ENCODE data around the gene LYRM2. TPM values are rescaled to one million over a fixed set of nuclear protein-coding genes. Genes with fewer than 3 reads are reported as not detected.

Gene LYRM2, protein sequence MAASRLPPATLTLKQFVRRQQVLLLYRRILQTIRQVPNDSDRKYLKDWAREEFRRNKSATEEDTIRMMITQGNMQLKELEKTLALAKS
- 10 to 100 TPM; 36.5 to 58.9 (median 45.9) TPM for polyA plus RNA-seq (ENCODE audit: insufficient read length in 4 of 4)

DNA sequence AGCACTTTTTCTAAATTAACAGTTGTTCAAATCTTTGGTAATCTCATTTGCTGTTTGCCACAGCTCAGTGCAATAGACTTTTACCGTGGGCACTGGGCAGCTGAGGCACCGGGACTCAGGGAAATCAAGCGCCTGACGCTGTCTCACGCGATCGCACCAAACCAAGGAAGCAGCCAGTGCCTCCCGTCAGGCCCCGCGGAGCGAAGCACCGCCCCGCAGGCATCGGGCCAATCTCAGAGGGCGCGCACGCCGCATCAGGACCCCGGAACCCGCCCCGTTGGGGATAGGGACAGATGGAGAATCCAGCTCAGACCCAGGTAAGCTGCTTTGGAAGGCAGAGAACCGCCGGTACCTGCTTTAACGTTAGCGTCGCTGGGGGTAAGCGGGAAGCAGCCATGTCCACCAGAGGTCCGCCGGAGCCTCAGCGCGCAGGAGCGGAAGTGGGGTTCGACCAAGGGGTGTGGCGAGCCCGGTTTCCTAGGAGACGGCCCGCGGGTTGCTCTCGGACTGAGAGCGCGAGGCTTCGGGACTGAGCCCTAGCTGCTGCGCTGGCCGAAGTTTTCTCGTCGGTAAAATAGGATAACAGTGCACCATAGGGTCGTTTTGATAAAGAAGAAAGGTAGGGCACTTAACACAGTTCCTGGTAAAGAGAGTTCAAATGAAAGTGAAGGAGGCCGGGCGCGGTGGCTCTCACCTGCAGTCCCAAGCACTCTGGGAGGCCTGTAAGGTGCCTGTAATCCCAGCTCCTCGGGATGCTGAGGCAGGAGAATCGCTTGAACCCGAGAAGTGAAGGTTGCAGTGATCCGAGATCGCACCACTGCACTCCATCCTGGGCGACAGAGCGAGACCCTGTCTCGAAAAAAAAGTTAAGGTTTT lies at the start of gene LYRM2:
Gene LYRM2 (minus strand): TSS at position 428 of the 876 bp plus-strand sequence. CDS start 31 bp downstream, at position 397.
- peak; percentile 87 to 94 (median 90) for DNase-seq (ENCODE audit: low read depth in 4 of 4, low spot score in 2 of 4)

DNA sequence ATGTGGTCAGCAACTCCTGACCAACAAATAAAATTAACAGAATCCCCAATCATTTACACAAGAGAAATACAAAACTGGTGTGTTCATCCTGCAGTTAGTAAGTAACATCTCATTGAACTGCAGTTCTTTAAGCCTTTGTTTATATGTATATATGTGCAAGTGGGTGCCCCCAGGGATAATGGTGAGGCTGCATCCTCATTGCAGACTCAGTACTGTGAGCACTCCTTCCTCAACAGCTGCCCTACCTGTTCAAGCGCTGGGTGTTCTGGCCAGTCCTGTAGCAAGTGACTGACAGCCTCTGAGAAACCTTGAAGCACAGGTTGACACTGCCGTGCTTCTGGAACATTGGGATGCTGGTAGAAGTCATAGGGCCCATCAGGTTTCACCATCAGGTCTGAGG lies 49.8 kb upstream of the LYRM2 start:
- no peak for DNase-seq (ENCODE audit: low read depth in 4 of 4, low spot score in 2 of 4)

DNA sequence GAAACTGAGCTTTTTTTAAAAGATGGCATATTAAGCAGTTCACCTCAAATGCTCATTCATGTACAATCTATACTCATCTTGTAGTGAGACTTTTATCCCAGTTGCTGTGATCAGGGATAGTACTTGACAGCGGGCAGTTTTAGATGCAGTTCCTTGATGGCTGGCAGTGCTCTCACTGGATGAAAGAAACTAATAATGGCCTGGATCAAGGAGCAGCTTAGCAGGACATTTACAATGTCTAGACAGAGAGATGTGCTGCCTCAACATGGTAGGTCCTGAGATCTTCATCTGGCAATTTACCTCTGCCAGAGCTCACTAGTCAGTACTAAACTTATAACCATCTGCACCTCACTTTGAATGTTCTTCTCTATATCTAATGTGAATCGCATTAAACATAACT lies 46.8 kb upstream of the LYRM2 start:
- no peak for DNase-seq (ENCODE audit: low read depth in 4 of 4, low spot score in 2 of 4)

DNA sequence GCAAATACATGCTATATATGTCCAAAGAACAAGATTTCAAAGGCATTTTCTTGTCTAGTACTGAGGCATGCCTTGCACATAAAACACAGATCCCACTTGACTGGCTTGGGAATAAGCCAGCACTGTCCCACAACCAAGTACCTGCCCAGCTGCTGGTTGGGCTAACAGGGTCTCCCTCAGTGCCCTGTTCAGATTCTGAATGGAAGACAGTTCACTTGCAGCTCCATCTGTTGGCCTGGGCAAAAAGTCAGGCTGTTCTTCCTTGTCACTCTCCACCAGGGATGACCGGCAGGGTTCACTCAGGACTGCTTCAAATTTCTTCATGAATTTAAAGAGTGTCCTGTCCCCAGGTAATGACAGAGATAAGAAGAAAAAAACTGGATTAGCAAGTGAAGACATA lies 44.4 kb upstream of the LYRM2 start:
- DNase-seq (ENCODE audit: low read depth in 4 of 4, low spot score in 2 of 4), result no peak

DNA sequence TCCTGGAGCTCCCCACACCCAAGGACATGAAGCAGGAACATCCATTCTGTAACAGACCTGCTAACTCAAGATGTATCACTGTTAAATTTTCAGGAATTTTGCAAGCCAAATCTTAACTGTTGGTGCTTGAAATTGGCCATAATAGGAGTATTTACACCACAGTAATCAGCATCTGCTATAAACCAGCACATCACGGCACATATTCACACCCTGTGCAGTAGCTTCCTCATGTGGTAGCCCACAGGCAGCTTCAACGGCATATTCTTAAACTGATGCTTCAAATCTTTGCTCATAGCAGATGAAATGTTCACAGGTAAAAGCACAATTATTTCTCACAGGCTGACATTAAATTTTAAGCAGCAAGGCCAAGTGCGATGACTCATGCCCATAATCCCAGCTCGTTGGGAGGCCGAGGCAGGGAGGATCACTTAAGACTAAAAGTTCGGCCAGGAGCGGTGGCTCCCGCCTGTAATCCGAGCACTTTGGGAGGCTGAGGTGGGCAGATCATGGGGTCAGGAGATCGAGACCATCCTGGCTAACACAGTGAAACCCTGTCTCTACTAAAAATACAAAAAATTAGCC lies 43.5 kb upstream of the LYRM2 start:
- DNase-seq (ENCODE audit: low read depth in 4 of 4, low spot score in 2 of 4), result no peak

DNA sequence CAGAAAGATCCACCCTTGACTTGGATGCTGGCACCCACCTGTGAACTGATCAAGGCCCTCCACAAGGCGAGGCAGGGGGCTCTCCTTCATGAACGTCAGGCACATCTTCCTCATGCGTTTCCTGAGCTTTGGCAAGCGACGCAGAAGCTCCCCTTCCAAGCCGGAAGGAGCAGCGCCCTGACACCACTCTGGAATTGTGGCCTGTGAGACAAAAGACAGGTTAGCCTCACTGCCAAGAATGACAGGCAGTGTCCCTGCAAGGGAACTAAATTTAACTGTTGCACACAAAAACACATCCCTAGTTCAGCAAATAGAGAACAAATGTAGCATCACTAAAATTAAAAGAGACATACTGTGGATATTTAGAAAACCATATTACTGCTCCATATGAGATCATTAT lies 42.0 kb upstream of the LYRM2 start:
- no peak for DNase-seq (ENCODE audit: low read depth in 4 of 4, low spot score in 2 of 4)

DNA sequence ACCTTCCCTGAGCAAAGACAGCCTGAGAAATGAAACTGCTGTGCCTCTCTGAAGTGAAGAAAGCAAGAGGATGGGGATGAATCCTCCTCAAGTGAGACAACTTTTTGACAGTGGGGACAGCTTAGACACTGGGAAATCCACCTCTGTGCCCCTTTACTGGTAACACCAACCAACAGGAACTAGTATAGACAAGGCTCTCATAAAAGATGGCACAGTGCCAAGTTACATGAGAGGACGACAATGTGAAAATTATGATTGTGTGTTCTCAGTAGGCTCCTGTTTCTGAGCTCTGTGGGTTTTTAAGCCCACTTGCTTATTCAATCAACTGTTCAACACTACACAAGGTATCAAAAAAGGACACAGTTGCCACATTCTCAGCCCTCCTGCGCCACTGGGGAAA lies 41.6 kb upstream of the LYRM2 start:
- no peak for DNase-seq (ENCODE audit: low read depth in 4 of 4, low spot score in 2 of 4)

DNA sequence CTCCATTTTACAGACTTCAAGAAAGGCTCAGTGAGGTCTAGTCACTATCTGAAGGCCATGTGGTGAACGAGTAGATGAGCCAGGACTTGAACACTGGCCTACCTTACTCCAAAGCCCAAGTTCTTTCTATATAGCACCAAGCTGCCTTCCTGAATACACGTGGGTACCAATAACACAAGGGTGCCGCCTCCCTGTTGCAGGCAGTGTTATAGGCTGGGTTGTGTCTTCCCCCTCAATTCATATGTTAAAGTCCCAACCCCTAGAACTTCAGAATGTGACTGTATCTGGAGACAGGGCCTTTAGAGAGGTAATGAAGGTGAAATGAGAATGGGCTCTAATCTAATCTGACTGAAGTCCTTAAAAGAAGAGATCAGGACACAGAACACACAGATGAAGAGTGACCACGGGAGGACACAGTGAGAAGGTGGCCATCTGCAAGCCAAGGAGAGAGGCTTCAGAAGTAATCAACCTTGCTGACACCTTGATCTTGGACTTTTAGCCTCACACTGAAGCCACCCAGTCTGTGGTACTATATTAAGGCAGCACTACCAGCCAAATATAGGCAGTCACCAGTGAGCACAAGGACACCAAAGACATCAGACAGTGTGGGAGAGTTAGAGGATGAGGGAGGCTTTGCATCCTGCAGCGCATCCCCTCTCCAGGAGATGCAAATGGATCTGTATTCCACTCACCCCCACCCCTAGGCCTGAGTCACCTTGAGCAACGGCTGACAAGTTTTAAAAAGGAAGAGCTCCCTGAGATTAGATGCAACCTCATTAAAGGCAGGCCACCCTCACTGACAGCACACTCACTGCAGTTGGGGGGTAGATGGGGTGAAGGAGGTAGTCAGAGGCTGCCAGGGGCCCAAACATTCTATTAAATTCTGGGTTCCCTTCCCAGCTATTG lies 40.9 kb upstream of the LYRM2 start:
- no peak for DNase-seq (ENCODE audit: low read depth in 4 of 4, low spot score in 2 of 4)

DNA sequence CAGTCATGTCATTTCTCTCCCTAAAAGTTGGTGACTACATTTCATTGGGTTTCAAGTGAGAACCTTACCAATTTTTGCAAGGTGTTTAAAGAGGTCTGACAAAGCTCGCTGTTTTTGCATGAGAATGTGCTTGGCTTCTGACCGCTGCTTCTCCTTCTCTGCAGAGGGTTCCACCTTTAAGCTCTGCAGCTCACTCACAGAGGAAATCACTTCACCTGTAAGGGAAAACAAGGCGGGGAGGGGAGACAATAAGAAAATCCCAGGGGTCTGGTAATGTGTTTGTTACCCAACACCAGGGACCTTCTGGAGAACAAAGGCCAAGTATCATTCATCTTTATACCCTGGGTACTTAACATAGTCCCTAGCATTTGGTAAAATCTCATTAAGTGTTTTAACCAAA lies 40.0 kb upstream of the LYRM2 start:
- DNase-seq (ENCODE audit: low read depth in 4 of 4, low spot score in 2 of 4), result no peak

DNA sequence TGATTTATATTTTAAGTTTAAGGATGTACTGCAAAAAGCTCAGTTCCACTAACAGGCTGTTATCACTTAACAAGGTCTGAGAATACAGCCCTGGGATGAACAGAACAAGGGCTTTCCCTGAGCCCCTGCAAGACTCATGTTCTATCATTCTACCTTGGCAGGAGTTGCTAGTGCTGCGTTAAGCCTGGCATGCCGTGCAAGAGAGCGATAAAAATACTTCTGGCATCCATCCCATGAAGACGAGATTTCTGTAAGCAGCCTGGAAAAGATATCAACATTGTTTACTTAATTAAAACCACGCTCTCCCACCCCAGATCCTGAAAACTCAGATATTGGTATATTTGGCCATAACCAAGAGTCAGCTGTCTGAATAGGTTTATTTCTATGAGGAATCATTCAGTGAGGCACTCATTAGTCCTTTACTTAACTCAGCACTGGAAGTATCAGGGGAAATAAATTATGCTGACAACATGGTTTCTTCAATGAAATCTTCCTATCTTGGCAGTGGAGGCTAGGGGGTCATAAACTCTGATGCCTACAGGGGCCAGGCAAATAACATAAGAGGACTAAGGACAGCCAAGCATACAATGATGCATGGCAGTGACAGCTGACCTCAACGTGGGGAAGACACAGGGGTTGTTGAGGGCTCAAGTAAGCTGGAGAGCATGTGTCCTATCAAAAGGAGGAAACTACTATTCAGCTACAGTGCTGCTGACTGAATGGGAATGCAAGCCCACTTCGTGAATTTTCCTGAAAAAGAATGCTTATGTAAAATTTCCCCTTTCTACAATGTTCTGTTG lies 37.6 kb upstream of the LYRM2 start:
- no peak for DNase-seq (ENCODE audit: low read depth in 4 of 4, low spot score in 2 of 4)

DNA sequence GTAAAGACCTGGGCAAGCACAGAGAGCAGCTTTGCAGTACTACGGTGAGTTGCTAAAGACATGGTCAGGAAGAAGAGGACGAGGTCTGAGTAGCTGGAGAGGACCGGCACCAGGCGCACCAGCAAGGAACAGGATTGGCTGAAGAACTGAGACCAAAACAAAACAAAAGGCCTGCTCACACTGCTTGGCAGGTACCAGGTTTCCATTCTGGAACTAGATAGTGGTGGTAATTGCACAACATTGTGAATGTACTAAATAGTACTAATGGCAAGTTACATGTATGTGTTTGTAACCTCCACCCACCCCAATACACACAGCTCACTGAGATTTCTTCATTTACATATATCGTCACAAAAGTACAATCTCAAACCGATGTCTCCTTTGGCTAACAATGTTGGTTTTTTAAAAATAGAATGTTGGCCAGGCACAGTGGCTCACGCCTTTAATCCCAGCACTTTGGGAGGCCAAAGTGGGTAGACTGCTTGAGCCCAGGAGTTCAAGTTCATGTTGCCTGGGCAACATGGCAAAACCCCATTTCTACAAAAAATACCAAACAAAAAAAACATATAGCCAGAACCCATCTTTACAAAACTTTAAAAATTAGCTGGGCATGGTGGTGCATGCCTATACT lies 32.5 kb upstream of the LYRM2 start:
- no peak for DNase-seq (ENCODE audit: low read depth in 4 of 4, low spot score in 2 of 4)

DNA sequence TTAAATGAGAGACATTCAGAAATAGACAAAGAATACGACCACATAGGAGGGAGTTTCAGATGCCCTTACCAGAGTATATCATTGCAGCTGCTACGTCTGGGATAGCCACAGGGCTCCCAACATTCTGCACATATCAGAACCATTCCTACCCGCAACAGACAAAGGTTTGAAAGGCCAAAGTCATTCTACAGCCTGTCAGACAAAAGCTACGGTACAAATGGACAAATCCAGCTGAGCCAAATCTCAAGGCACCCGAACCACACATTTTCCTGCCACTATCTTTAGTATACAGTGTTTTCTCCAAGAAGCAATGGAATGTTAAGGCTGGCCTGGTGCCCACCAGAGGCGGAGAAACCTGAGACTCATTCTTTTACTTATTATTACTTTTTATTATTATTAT lies 30.5 kb upstream of the LYRM2 start:
- no peak for DNase-seq (ENCODE audit: low read depth in 4 of 4, low spot score in 2 of 4)

DNA sequence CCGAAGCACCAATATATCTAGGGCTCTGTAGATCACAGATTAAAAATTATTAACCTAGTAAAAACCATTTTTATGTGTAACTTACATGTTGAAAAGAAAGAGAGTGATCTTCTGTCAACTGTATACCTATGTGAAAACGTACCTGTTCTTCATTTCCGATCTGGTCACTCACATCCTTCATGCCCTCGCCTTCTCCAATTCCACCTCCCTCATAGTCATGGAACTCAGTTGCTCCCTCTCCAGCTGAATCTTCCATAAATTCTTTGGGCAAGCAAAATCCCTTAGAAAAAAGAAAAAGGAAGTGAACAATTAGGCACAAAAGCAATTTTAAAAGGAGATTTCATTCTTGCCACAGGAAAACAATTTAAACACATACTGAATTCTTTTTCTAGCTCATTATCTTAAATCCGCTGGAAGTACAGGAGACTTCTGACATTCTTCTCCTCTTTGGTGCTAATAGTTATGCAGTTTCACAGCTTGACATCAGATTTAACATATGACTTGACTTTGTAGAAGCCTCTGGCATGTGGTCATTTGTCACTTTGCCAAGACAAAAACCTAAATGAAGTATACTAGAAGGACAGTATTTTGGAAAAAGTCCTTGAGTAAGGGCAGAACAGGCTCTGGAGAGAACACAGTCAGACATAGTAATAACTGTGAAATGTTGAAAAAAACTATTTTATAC lies 29.5 kb upstream of the LYRM2 start:
- no peak for DNase-seq (ENCODE audit: low read depth in 4 of 4, low spot score in 2 of 4)

DNA sequence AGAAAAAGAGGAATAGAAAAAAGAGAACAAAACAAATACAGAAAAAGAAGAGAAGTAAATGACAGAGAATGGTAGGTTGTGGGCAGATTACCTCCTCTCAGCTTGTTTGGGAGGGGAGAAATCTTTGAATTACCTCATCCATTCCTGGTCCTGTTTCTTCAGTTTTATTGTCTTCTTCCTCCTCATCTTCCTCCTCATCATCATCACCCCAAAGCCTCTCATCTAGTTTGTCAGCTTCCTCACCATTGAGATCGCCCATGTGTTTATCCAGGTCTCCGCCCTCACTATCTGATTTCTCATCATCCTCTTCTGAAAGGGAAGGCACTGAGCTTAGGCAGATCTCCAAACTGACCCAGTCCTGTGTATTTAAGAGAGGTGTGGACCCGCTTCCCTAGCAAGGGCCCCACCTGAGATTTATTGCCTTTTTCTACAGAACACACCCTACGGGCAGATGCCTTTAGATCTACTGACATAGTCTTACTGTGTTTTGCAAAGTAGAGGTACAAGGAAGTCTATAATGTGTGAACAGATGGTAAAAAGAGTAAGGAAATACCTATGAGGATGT lies 24.2 kb upstream of the LYRM2 start:
- no peak for DNase-seq (ENCODE audit: low read depth in 4 of 4, low spot score in 2 of 4)

DNA sequence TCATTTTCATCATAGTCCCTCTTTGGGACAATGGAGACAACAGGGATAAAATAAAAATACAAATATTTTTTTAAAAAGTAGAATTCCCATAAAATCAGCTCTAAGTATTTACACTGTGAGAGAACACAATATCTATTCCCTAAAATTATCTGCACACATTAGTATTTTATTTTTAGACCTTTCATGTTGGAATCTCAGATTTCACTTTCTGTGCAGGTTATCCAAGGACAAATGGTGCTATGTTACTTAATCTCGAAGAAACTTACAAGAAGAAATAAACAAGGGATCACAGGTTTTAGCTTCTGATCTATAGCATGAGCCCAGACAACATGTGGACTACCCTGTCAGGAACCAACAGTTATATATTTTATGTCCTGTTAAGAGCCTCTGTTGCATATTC lies 23.0 kb upstream of the LYRM2 start:
- no peak for DNase-seq (ENCODE audit: low read depth in 4 of 4, low spot score in 2 of 4)

DNA sequence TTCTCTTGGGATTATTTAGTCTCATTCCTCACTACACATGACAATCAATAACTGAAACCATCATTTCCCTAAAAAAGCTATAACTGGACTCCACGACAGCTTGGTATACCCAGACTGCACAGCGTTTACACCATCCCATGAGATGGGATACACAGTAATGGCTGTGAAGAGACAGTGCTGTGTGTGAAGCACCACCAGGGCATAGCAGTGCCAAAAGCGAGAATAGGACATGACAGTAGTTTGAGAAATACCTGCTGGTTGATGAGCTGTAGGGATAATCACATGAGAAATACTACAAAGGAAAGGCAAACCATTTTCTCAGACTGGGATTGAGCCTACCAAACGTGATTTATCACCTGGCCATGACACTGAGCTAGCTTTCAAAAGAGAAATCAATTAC lies 22.4 kb upstream of the LYRM2 start:
- DNase-seq (ENCODE audit: low read depth in 4 of 4, low spot score in 2 of 4), result no peak

DNA sequence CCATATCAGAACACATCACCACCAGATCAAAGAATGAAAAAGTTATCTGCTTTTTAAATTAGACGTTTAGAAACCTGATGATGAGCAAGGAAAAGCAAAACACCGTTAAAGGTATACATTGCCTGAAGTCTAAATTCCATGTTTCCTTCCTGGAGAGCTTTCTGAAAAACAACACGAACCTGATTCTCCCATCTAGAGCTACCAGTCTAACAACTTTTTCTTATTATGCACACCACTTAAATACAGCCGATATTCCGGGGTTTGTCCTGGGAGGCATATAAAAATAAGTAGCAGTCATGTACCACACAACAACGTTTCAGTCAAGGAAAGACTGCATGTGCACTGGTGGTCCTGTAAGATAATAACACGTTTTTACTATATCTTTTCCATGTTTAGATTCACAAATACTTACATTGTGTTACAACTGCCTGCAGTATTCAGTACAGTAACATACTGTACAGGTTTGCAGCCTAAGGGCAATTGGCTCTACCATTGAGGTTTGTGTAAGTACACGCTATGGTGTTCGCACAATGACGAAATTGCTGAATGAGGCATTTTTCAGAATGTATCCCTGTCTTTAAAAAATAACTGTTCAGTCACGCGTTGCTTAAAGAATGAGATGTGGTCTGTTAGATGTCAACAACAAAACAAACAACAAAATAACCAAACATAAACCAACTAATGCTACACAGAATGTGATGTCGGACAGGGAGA lies 19.1 kb upstream of the LYRM2 start:
- DNase-seq (ENCODE audit: low read depth in 4 of 4, low spot score in 2 of 4), result no peak

DNA sequence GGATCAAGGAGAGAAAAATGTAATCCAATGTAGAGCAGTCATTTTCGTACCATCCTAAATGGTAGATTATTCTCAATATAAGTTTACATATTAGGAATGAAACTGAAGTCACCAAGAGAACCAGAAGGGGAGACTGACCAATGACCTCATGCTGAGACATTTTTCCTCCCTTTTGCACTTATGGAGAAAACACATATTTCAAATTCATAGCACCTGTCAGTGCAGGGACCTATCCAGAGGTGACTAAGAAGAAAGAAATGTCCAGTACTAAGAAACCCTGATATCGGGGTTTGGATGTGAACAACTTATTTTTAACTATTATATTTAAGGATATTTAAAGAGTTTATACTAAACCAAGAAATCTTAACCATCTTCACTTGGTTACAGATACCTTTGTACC lies 16.6 kb upstream of the LYRM2 start:
- no peak for DNase-seq (ENCODE audit: low read depth in 4 of 4, low spot score in 2 of 4)
